Neural progenitor cell (in vitro differentiated cells): ENCODE data around the gene ZIC5. TPM values are rescaled to one million over a fixed set of nuclear protein-coding genes. Genes with fewer than 3 reads are reported as not detected.
A peak's percentile ranks its signal among the peaks of the same experiment; 100 is the strongest.

ENCODE experiments used
- DNase-seq: peaks from one replicate; pipeline ENCODE4 v3.0.0-alpha.2; 2016; ENCODE audit warnings: low spot score
- H2AFZ ChIP-seq: fragments of 200-600 bp; sonication (generic); replicated peaks from 2 replicates; pipeline ENCODE4 v1.6.1; 2016; ENCODE audit warnings: antibody characterized with exemption
- H3F3A ChIP-seq: fragments of 200-600 bp; sonication (generic); 2 replicates; pipeline ENCODE4 v1.6.1; 2016; ENCODE audit warnings: antibody characterized with exemption, low read depth
- H3K27ac ChIP-seq: fragments of 200-600 bp; sonication (generic); 2 replicates; pipeline ENCODE4 v1.5.1; 2016; ENCODE audit warnings: mild to moderate bottlenecking
- H3K27me3 ChIP-seq: fragments of 200-600 bp; sonication (generic); 2 replicates; pipeline ENCODE4 v1.6.1; 2016; ENCODE audit warnings: mild to moderate bottlenecking, moderate library complexity
- H3K36me3 ChIP-seq: fragments of 200-600 bp; sonication (generic); 2 replicates; pipeline ENCODE4 v1.5.1; 2016
- H3K4me1 ChIP-seq: fragments of 200-600 bp; sonication (generic); 2 replicates; pipeline ENCODE4 v1.6.1; 2016; ENCODE audit warnings: mixed run types
- H3K4me2 ChIP-seq: fragments of 200-600 bp; sonication (generic); 2 replicates; pipeline ENCODE4 v1.6.1; 2016
- H3K4me3 ChIP-seq: fragments of 200-600 bp; sonication (generic); 2 replicates; pipeline ENCODE4 v1.5.1; 2016
- H3K79me2 ChIP-seq: fragments of 200-600 bp; sonication (generic); 2 replicates; pipeline ENCODE4 v1.6.1; 2016; ENCODE audit warnings: low read depth
- H3K9ac ChIP-seq: fragments of 200-600 bp; sonication (generic); 2 replicates; pipeline ENCODE4 v1.6.1; 2016
- H3K9me3 ChIP-seq: fragments of 200-600 bp; sonication (generic); 2 replicates; pipeline ENCODE4 v1.5.1; 2016; ENCODE audit warnings: low read depth
- H4K20me1 ChIP-seq: fragments of 200-600 bp; sonication (generic); 2 replicates; pipeline ENCODE4 v1.6.1; 2016; ENCODE audit warnings: low read depth
- H3K27ac Mint-ChIP-seq: 3 replicates; pipeline ENCODE4 v1.8.0; 2021; ENCODE audit warnings: mixed read lengths
- H3K27me3 Mint-ChIP-seq: 2 replicates; pipeline ENCODE4 v1.8.0; 2022; ENCODE audit warnings: low read depth, mild to moderate bottlenecking, inconsistent platforms, moderate library complexity, mixed read lengths; ENCODE audit not compliant: insufficient read depth
- H3K36me3 Mint-ChIP-seq: 3 replicates; pipeline ENCODE4 v1.8.0; 2021; ENCODE audit warnings: mixed read lengths
- H3K4me1 Mint-ChIP-seq: 3 replicates; pipeline ENCODE4 v1.8.0; 2021; ENCODE audit warnings: mixed read lengths
- H3K4me3 Mint-ChIP-seq: 3 replicates; pipeline ENCODE4 v1.8.0; 2021; ENCODE audit warnings: mild to moderate bottlenecking, moderate library complexity, mixed read lengths
- H3K9me3 Mint-ChIP-seq: 3 replicates; pipeline ENCODE4 v1.8.0; 2020; ENCODE audit warnings: mixed read lengths
- CTCF ChIP-seq: fragments of 200-600 bp; sonication (generic); IDR thresholded peaks from 2 replicates; pipeline ENCODE4 v1.5.1; 2017; ENCODE audit warnings: antibody characterized with exemption, mild to moderate bottlenecking
- EZH2 ChIP-seq: fragments of 200-600 bp; sonication (generic); IDR thresholded peaks from 2 replicates; pipeline ENCODE4 v1.6.1; 2017; ENCODE audit warnings: antibody characterized with exemption, mild to moderate bottlenecking, moderate library complexity
- EZH2phosphoT487 ChIP-seq: fragments of 200-600 bp; sonication (generic); IDR thresholded peaks from 2 replicates; pipeline ENCODE4 v1.6.1; 2017; ENCODE audit warnings: antibody characterized with exemption
- total RNA-seq: library from RNA; depleted of rRNA; stranded (reverse); fragments of >200 nt; gene quantifications from 2 replicates; pipeline ENCODE4 v1.2.3, GENCODE V29; 2015; ENCODE audit warnings: low replicate concordance

ZIC5 gene
- total RNA-seq, 1 donor from 2014 or later = 35.7 TPM

DNA sequence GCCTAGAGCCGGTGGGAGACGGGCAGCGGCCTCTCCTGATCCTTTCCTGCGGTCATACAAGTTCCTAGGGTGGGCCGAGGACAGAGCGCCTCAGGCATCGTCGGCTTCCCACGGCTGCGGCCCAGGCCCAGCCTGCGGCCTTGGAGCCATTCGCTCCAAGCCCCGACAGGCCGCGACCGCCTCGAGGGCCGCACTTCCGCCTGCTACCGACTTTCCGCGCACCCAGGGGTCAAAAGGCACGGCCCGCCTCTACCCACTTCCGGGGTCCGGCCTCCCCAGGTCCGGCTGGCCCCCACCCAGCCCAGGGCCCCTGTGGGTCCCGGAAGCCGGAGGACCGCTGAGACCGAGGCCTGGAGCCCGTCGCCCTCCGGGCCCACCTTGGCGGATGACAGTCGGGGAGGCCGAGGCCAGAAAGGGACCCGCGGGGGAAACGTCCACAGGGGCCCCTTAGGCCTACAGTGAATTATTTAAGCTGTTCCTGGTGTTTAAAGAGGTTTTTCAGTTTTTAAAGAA lies 26.2 kb upstream of the ZIC5 start:
- TF ChIP-seq CTCF (no peak), EZH2phosphoT487 (no peak), EZH2 (peak; percentile 23)
- H3K36me3 ChIP-seq = no peaks in the 10 kb centered on the region
- H2AFZ ChIP-seq = peak overlapping the region; percentile 82
- H3K27me3 ChIP-seq = peaks cover 57% of the 10 kb centered on the region
- H3K27me3 Mint-ChIP-seq = peaks cover 24% of the 10 kb centered on the region
- H4K20me1 ChIP-seq = peaks cover 29% of the 10 kb centered on the region
- DNase-seq = no peak
- peaks cover 42% of the 10 kb centered on the region for H3K4me1 Mint-ChIP-seq
- H3K27ac Mint-ChIP-seq = no peak overlapping the region
- peaks cover 3% of the 10 kb centered on the region for H3K36me3 Mint-ChIP-seq
- no peak overlapping the region for H3K27ac ChIP-seq
- peak overlapping the region; percentile 73 for H3K4me2 ChIP-seq
- H3K79me2 ChIP-seq = no peaks in the 10 kb centered on the region
- peaks cover 30% of the 10 kb centered on the region for H3K4me1 ChIP-seq
- H3K4me3 ChIP-seq = peak overlapping the region; percentile 29
- H3K9me3 Mint-ChIP-seq = peaks cover 4% of the 10 kb centered on the region
- H3K9me3 ChIP-seq = no peaks in the 10 kb centered on the region
- peaks cover 56% of the 10 kb centered on the region for H3F3A ChIP-seq
- H3K9ac ChIP-seq = no peak overlapping the region
- no peak overlapping the region for H3K4me3 Mint-ChIP-seq

DNA sequence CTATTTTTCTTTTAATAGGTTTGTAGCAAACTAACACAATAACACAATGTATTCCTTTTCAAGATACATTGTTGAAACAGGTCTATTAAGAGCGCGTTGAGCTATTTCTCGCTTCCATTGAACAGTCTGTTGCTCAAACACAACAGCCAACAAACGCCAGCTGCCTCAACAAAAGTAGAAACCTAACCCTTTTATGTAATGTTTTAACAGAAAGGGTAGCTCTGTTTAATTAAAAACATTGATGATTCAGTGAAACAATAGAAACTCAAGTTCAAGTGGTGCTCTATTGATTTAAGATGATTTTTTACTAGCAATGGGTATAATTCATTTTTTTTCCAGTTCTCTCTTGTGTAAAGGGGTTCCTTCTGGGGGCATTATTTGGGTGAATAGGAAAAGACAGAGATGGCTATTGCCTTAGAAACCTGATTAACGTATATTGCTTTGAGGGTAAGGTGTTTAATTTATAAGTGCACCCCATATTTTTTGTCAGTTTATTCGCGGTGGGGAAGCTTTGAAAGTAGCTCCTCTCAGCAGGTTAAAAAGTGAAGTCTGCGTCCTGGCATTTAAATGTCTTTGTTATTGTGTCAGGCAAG lies 24.9 kb upstream of the ZIC5 start:
- Mint-ChIP-seq H3K27me3 (peaks cover 24% of the 10 kb centered on the region), H3K27ac (peak overlapping the region; percentile 57), H3K4me3 (peak overlapping the region; percentile 73), H3K4me1 (peaks cover 55% of the 10 kb centered on the region), H3K9me3 (peaks cover 4% of the 10 kb centered on the region), H3K36me3 (peaks cover 3% of the 10 kb centered on the region)
- Histone ChIP-seq H3K79me2 (no peaks in the 10 kb centered on the region), H2AFZ (no peak overlapping the region), H3K4me1 (peaks cover 43% of the 10 kb centered on the region), H3K27ac (no peak overlapping the region), H3K9ac (no peak overlapping the region), H3K27me3 (peaks cover 70% of the 10 kb centered on the region), H3K36me3 (no peaks in the 10 kb centered on the region), H3K4me3 (peak overlapping the region; percentile 29), H4K20me1 (peaks cover 42% of the 10 kb centered on the region), H3F3A (peaks cover 69% of the 10 kb centered on the region), H3K4me2 (peak overlapping the region; percentile 73), H3K9me3 (no peaks in the 10 kb centered on the region)
- TF ChIP-seq EZH2 = no peak
- no peak for TF ChIP-seq EZH2phosphoT487
- TF ChIP-seq CTCF = no peak
- peak; percentile 57 for DNase-seq

DNA sequence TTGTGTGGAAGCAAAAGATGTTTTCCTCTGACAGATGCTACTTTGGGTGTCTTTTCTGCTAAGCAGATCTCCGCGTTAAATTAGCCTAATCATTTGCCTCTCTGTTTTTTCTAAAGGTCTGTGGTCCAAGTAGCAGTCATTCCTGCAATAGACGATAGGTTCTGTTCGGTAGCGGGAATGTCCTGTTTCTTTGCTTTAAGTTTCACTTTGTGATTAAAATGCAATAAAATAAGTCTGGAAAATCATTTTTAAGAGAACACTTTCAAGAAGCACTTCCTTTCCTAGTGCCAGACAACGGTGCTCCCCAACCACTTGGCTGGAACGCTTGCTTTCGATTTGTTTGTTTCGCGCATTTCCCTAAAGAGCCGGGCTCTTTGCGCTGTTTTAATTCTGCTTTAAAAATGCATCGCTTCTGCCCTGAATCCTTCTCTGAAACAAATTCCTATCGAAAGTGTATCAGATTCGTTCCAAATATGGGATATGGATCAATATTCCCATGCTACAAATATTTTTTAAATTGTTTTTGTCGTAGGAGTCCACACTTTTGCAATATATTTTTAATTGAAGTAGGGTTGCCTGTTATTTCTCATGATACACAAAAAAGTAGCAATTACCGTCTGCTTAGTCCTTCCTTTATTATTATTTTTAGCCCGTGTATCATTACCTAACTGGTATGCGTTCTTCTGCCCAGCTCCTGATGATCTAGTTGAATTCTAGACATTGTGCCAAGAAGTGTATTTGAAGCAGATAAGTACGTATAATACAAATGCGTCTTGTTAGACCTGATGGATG lies 24.2 kb upstream of the ZIC5 start:
- Histone ChIP-seq H3K4me1 (peaks cover 50% of the 10 kb centered on the region), H3K79me2 (no peaks in the 10 kb centered on the region), H2AFZ (no peak overlapping the region), H3K36me3 (no peaks in the 10 kb centered on the region), H3F3A (peaks cover 76% of the 10 kb centered on the region), H3K9ac (no peak overlapping the region), H3K4me3 (peak overlapping the region; percentile 21), H4K20me1 (peaks cover 49% of the 10 kb centered on the region), H3K4me2 (peak overlapping the region; percentile 73), H3K9me3 (no peaks in the 10 kb centered on the region), H3K27ac (no peak overlapping the region), H3K27me3 (peaks cover 77% of the 10 kb centered on the region)
- Mint-ChIP-seq H3K27ac (peak overlapping the region; percentile 57), H3K27me3 (peaks cover 26% of the 10 kb centered on the region), H3K36me3 (peaks cover 3% of the 10 kb centered on the region), H3K4me1 (peaks cover 59% of the 10 kb centered on the region), H3K4me3 (peak overlapping the region; percentile 73), H3K9me3 (peaks cover 4% of the 10 kb centered on the region)
- peak; percentile 59 for DNase-seq
- TF ChIP-seq EZH2phosphoT487 (peak; percentile 48), EZH2 (peak; percentile 52), CTCF (no peak)
